Large intestine (tissue), 3 donors: ENCODE results near the gene CTNNBIP1. TPM values are rescaled to one million over a fixed set of nuclear protein-coding genes. Genes with fewer than 3 reads are reported as not detected.

Experiments used
- DNase-seq, 2 donors: peaks; one replicate each; pipeline versions ENCODE4 v3.0.0 to v3.0.0-alpha.2; 2013
- H3K27ac ChIP-seq: one replicate; pipeline ENCODE4 v1.5.1; 2013; ENCODE audit warnings: low read length
- H3K27me3 ChIP-seq: 2 replicates; pipeline ENCODE4 v1.6.1; 2013; ENCODE audit warnings: low read length; ENCODE audit not compliant: control insufficient read depth, insufficient read depth
- H3K36me3 ChIP-seq: 2 replicates; pipeline ENCODE4 v1.6.1; 2013; ENCODE audit warnings: low read length; ENCODE audit not compliant: control insufficient read depth, insufficient read depth
- H3K4me1 ChIP-seq: one replicate; pipeline ENCODE4 v1.6.1; 2013; ENCODE audit warnings: low read length; ENCODE audit not compliant: control insufficient read depth, insufficient read depth
- H3K4me3 ChIP-seq: one replicate; pipeline ENCODE4 v1.5.1; 2013; ENCODE audit warnings: low read length
- H3K9me3 ChIP-seq: one replicate; pipeline ENCODE4 v1.6.1; 2013; ENCODE audit warnings: mild to moderate bottlenecking, low read depth, low read length, moderate library complexity; ENCODE audit not compliant: control insufficient read depth
- WGBS: methylation state at CpG from one replicate; pipeline ENCODE4 v1.1.5; 2013; ENCODE audit warnings: low lambda C conversion rate; ENCODE audit not compliant: insufficient coverage; 5-methylcytosine and 5-hydroxymethylcytosine counted together
- polyA plus RNA-seq: library from polyadenylated mRNA; unstranded; fragments of 120-200 nt; gene quantifications from one replicate; pipeline ENCODE4 v1.2.1, GENCODE V29; 2013

Gene CTNNBIP1
- polyA plus RNA-seq, 1 donor, result 21.6 TPM

- H3K9me3 ChIP-seq, result no peaks in the 10 kb centered on the region
- H3K27ac ChIP-seq, result peak within 1 kb of the TSS; percentile 82
- peak; percentile 70 to 87 for DNase-seq
- no CpG with 5 or more reads among the region's 93 CpGs for WGBS
- peak within 1 kb of the TSS; percentile 91 for H3K4me3 ChIP-seq
- H3K27me3 ChIP-seq, result no peaks in the 10 kb centered on the region
- H3K4me1 ChIP-seq, result peaks cover 23% of the 10 kb centered on the region
- no peaks in the 10 kb centered on the region for H3K36me3 ChIP-seq
Measured at GRCh38 chr1:9823943-9824701, 85.9 kb downstream of the CTNNBIP1 start, which contains the start of gene CLSTN1. Gene CLSTN1, minus strand, starts transcription at chr1:9823965. Its CDS starts 232 bp downstream, at chr1:9823733.

GRCh38 chr1:9823693-9823942 is 86.5 kb downstream of the CTNNBIP1 start:
- WGBS, result no CpG with 5 or more reads among the region's 40 CpGs
- DNase-seq, result no peak
- Histone ChIP-seq H3K4me3 (peak overlapping the region; percentile 91), H3K9me3 (no peaks in the 10 kb centered on the region), H3K27ac (no peak overlapping the region), H3K36me3 (no peaks in the 10 kb centered on the region), H3K27me3 (no peaks in the 10 kb centered on the region), H3K4me1 (peaks cover 23% of the 10 kb centered on the region)

- DNase-seq, result peak; percentile 5 to 35
- no CpG with 5 or more reads among the region's 71 CpGs for WGBS
- H3K4me1 ChIP-seq, result peaks cover 23% of the 10 kb centered on the region
- H3K27ac ChIP-seq, result peak overlapping the region; percentile 36
- no peaks in the 10 kb centered on the region for H3K36me3 ChIP-seq
- no peaks in the 10 kb centered on the region for H3K9me3 ChIP-seq
- H3K27me3 ChIP-seq, result no peaks in the 10 kb centered on the region
- peak overlapping the region; percentile 91 for H3K4me3 ChIP-seq
Measured at GRCh38 chr1:9822897-9823692, 87.0 kb downstream of the CTNNBIP1 start.

- H3K27ac ChIP-seq, result no peak overlapping the region
- peaks cover 23% of the 10 kb centered on the region for H3K4me1 ChIP-seq
- no peaks in the 10 kb centered on the region for H3K9me3 ChIP-seq
- no peaks in the 10 kb centered on the region for H3K36me3 ChIP-seq
- no peak for DNase-seq
- H3K4me3 ChIP-seq, result peak overlapping the region; percentile 91
- 0% methylated on average over 3 of the region's 8 CpGs for WGBS
- H3K27me3 ChIP-seq, result no peaks in the 10 kb centered on the region
Measured at GRCh38 chr1:9822490-9822889, 87.6 kb downstream of the CTNNBIP1 start.

GRCh38 chr1:9821710-9822109 is 88.4 kb downstream of the CTNNBIP1 start:
- no peaks in the 10 kb centered on the region for H3K36me3 ChIP-seq
- H3K27ac ChIP-seq, result no peak overlapping the region
- H3K4me3 ChIP-seq, result no peak overlapping the region
- 82% methylated on average over 3 of the region's 4 CpGs for WGBS
- H3K4me1 ChIP-seq, result peaks cover 23% of the 10 kb centered on the region
- no peaks in the 10 kb centered on the region for H3K27me3 ChIP-seq
- DNase-seq, result no peak
- no peaks in the 10 kb centered on the region for H3K9me3 ChIP-seq

GRCh38 chr1:9820521-9820920 is 89.5 kb downstream of the CTNNBIP1 start:
- no peak for DNase-seq
- H3K9me3 ChIP-seq, result no peaks in the 10 kb centered on the region
- H3K27ac ChIP-seq, result no peak overlapping the region
- H3K4me3 ChIP-seq, result no peak overlapping the region
- no peaks in the 10 kb centered on the region for H3K36me3 ChIP-seq
- 88% methylated on average over 1 of the region's 3 CpGs for WGBS
- H3K4me1 ChIP-seq, result peaks cover 24% of the 10 kb centered on the region
- H3K27me3 ChIP-seq, result no peaks in the 10 kb centered on the region

GRCh38 chr1:9817734-9818133 is 92.3 kb downstream of the CTNNBIP1 start:
- 20% methylated on average over 1 of the region's 4 CpGs for WGBS
- H3K4me1 ChIP-seq, result peaks cover 21% of the 10 kb centered on the region
- no peaks in the 10 kb centered on the region for H3K27me3 ChIP-seq
- no peak for DNase-seq
- no peak overlapping the region for H3K27ac ChIP-seq
- H3K9me3 ChIP-seq, result no peaks in the 10 kb centered on the region
- H3K4me3 ChIP-seq, result no peak overlapping the region
- no peaks in the 10 kb centered on the region for H3K36me3 ChIP-seq

GRCh38 chr1:9816199-9816598 is 93.9 kb downstream of the CTNNBIP1 start:
- DNase-seq, result no peak
- H3K27ac ChIP-seq, result no peak overlapping the region
- WGBS, result no CpG with 5 or more reads among the region's 1 CpG

GRCh38 chr1:9815150-9815549 is 94.9 kb downstream of the CTNNBIP1 start:
- peaks cover 13% of the 10 kb centered on the region for H3K4me1 ChIP-seq
- H3K9me3 ChIP-seq, result no peaks in the 10 kb centered on the region
- H3K27me3 ChIP-seq, result no peaks in the 10 kb centered on the region
- H3K36me3 ChIP-seq, result no peaks in the 10 kb centered on the region
- WGBS, result 20% methylated on average over 1 of the region's 2 CpGs
- H3K27ac ChIP-seq, result peak overlapping the region; percentile 57
- peak; percentile 49 to 78 for DNase-seq
- H3K4me3 ChIP-seq, result no peak overlapping the region

More at GRCh38 chr1:9816199-9816598, 93.9 kb downstream of the CTNNBIP1 start:
- H3K36me3 ChIP-seq, result no peaks in the 10 kb centered on the region
- H3K27me3 ChIP-seq, result no peaks in the 10 kb centered on the region
- no peaks in the 10 kb centered on the region for H3K9me3 ChIP-seq
- H3K4me1 ChIP-seq, result peaks cover 13% of the 10 kb centered on the region
- H3K4me3 ChIP-seq, result no peak overlapping the region

- 86% methylated on average over 1 of the region's 6 CpGs for WGBS
- Histone ChIP-seq H3K4me3 (no peak overlapping the region), H3K4me1 (peaks cover 13% of the 10 kb centered on the region)
Measured at GRCh38 chr1:9814619-9815018, 95.5 kb downstream of the CTNNBIP1 start.

More at GRCh38 chr1:9814619-9815018, 95.5 kb downstream of the CTNNBIP1 start:
- H3K9me3 ChIP-seq, result no peaks in the 10 kb centered on the region
- no peaks in the 10 kb centered on the region for H3K27me3 ChIP-seq
- peak overlapping the region; percentile 57 for H3K27ac ChIP-seq
- H3K36me3 ChIP-seq, result no peaks in the 10 kb centered on the region
- no peak for DNase-seq
